Measurements from ENCODE around the gene GGN. TPM values are rescaled to one million over a fixed set of nuclear protein-coding genes. Genes with fewer than 3 reads are reported as not detected.

Gene GGN
- total and polyA plus RNA-seq, 9 of the 15 experiments (the other 6 are each of a cell fraction or from before 2014, with no cell fraction given) = 0.15 to 0.33 TPM; not detected in 7

GRCh38 chr19:38430931-38431330 is 43.1 kb upstream of the GGN start (continued):
- TF ChIP-seq AFF4 (CRISPR knock-in tag; IDR thresholded peaks at IDR 0.05) (no peak), ZNF76 (CRISPR knock-in tag; IDR thresholded peaks at IDR 0.05; ENCODE audit: borderline replicate concordance) (no peak)

GRCh38 chr19:38429811-38430156 is 42.0 kb upstream of the GGN start:
- CTCF ChIA-PET (ENCODE audit: low intra/inter-chr PET ratio) = no interaction called here
- 0 out of 3 replicates have a peak, but pooled peaks cover 9% of the 10 kb centered on the region for H3K79me2 ChIP-seq (ENCODE audit: control insufficient read depth, insufficient read depth, low read length)
- no peaks in the 10 kb centered on the region for H3K36me3 ChIP-seq (ENCODE audit: control insufficient read depth, insufficient read depth, low read length)
- no peak for ATAC-seq
- TF ChIP-seq ZNF121 (CRISPR knock-in tag; conservative IDR thresholded peaks at IDR 0.05) (peak; percentile 28), RBM25 (IDR thresholded peaks at IDR 0.05; ENCODE audit: low read depth, low read length, severe bottlenecking) (peak; percentile 50), FOXA3 (CRISPR knock-in tag; conservative IDR thresholded peaks at IDR 0.05 in 1 of 2, IDR thresholded peaks at IDR 0.05 in 1 of 2) (no peak)
- no peaks in the 10 kb centered on the region for H3K27me3 ChIP-seq (ENCODE audit: control insufficient read depth in 2 of 2, insufficient read depth in 2 of 2, low read length in 2 of 2)
- H3K4me1 ChIP-seq (replicated peaks in 1 of 2; ENCODE audit: control insufficient read depth in 2 of 2, insufficient read depth in 2 of 2, low read length in 2 of 2) = peaks cover 33 to 35% of the 10 kb centered on the region in 2 experiments
- peak overlapping the region; percentile 29; the same call in 1 of the 2 replicates for H2AFZ ChIP-seq (ENCODE audit: low read depth, low read length)
- no peaks in the 10 kb centered on the region for H4K20me1 ChIP-seq (replicated peaks; ENCODE audit: control insufficient read depth, insufficient read depth, low read length)
- no peak overlapping the region for H3K4me3 ChIP-seq
- WGBS (ENCODE audit: insufficient coverage, low coverage, missing lambda C conversion rate) = 55% methylated on average over 2 of the region's 2 CpGs
- no peak for FAIRE-seq
- intact Hi-C loops (cut with micrococcal nuclease) (no loop called here), in situ Hi-C loops (cut with MboI) (no loop called here)
- POLR2A ChIA-PET = interaction anchor here (0.5 kb wide), 1 partner anchor 32 kb away, joined by 5 read pairs; no protein-coding TSS in a partner anchor
- no peaks in the 10 kb centered on the region for H3K9me3 ChIP-seq (replicated peaks; ENCODE audit: control insufficient read depth, insufficient read depth, low read depth, low read length)
- BruUV-seq (replicated peaks) = no TSS peak
- no peak overlapping the region for H3K9ac ChIP-seq (ENCODE audit: insufficient read depth in 1 of 2, low read depth in 2 of 2, low read length in 2 of 2)
- no peak for DNase-seq (ENCODE audit: extremely low read depth in 1 of 4, low spot score in 3 of 4)
- H3K27ac ChIP-seq (ENCODE audit: extremely low read depth, low read depth, low read length) = no peak overlapping the region
- no peak overlapping the region for H3K4me2 ChIP-seq (ENCODE audit: insufficient read depth, low read length)
- no peaks in the 10 kb centered on the region for H3K9me1 ChIP-seq (ENCODE audit: control insufficient read depth, insufficient read depth, low read length)

All from K562 (cell line).